Fibroblast of mammary gland (primary cell): ENCODE results near the gene ACTMAP.

ENCODE experiments used
- DNase-seq: peaks from one replicate; pipeline ENCODE4 v3.0.0-alpha.2; 2010; ENCODE audit warnings: low read depth
- H3K4me3 ChIP-seq: 2 replicates; pipeline ENCODE4 v1.5.1; 2011; ENCODE audit warnings: low read depth, mild to moderate bottlenecking, low read length, moderate library complexity; ENCODE audit not compliant: control insufficient read depth
- TF ChIP-seq, protein P1 (sequence below): conservative IDR thresholded peaks from 2 replicates; pipeline ENCODE4 v1.5.1; 2011; ENCODE audit warnings: low read depth, low read length, inconsistent platforms; ENCODE audit not compliant: control insufficient read depth, insufficient read depth

The ACTMAP gene

DNA sequence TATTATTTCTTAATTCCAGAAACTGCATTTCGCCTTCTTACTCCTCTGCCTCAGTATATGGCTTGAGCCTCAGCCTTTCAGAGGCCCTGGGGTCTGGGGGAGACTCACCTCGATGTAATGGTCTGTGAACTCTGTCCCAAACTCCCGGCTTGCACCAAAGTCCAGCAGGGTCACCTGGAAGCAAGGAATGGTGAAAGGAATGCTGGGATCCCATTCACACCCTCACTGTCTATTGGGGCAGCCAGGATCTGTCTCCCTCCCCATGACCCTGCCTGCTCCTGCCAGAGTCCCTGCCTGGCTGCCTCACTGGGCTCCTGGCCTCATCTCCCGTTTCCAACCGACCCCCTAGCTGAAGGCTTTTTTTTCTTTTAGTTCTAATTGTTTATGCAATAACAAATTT lies 54.4 kb downstream of the ACTMAP start:
- TF ChIP-seq, protein P1, sequence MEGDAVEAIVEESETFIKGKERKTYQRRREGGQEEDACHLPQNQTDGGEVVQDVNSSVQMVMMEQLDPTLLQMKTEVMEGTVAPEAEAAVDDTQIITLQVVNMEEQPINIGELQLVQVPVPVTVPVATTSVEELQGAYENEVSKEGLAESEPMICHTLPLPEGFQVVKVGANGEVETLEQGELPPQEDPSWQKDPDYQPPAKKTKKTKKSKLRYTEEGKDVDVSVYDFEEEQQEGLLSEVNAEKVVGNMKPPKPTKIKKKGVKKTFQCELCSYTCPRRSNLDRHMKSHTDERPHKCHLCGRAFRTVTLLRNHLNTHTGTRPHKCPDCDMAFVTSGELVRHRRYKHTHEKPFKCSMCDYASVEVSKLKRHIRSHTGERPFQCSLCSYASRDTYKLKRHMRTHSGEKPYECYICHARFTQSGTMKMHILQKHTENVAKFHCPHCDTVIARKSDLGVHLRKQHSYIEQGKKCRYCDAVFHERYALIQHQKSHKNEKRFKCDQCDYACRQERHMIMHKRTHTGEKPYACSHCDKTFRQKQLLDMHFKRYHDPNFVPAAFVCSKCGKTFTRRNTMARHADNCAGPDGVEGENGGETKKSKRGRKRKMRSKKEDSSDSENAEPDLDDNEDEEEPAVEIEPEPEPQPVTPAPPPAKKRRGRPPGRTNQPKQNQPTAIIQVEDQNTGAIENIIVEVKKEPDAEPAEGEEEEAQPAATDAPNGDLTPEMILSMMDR = no peak
- DNase-seq = no peak
- no peak overlapping the region for H3K4me3 ChIP-seq

DNA sequence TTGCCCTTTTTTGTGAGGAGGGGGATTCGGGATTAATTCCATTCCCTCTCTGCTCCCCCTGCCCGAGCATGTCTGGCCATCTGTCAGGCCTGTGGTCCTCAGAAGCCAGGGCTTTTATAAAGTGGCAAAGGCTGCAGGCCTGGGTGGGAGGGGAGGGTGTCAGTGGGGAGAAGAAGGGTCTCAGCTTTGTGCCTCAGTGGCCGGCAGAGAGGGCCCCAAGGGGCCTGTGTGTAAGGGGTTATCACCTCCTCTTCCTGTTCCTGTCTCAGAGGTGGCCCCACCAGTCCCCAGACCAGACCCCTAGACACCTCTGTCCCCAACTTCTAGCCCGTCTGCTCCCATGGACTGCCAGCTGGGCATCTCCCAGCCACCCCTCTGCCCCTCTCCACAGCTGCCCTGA lies 56.4 kb downstream of the ACTMAP start:
- H3K4me3 ChIP-seq = no peak overlapping the region
- no peak for DNase-seq
- TF ChIP-seq, protein P1 = no peak

DNA sequence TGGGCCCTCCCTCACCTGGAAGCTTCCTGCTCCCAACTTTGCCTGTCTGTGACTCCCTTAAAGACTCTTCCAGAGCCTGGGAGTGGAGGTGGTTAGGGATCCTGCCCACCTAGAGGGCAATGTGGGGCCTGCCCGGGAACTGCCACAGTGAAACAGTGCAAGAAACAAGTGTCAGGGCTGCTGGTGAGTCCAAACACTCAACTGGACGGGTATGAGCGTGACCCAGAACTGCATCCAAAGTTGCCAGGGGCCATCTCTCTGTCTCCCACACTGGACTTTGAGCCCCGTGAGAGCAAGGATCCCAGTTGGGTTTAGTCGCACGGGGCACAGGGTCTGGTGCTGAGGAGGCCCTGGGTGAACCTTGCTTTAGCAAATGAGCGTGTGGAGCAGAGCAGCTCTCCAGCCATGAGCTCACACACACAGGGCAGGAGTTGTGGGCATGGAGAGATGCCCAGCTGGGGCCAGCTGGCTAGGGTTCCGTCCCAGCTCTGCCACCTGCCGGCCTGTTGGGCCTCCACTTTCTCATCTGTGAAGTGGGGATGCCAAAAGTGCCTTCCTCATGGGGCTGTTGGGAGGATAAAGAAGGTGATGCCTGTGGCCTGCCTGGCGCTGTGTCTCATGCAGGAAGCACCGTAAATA lies 57.0 kb downstream of the ACTMAP start:
- H3K4me3 ChIP-seq = no peak overlapping the region
- TF ChIP-seq, protein P1 = no peak
- DNase-seq = no peak

DNA sequence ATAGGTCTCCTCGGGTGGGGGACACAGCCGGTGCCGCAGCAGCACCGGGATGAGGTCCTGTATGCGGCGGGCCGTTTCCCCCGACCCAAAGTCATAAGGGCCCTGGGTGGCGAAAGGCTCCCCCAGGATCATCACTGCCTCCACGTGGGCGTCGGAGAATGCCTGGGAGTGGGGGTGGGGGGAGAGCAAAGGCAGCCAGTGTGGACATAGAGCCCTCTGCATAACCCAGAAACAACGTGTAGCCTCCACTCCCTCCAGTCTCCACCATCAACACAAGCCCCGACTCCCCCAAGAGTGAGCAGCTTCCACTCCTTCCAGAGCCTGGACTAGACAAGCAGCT lies 58.1 kb downstream of the ACTMAP start:
- TF ChIP-seq, protein P1 = no peak
- H3K4me3 ChIP-seq = no peak overlapping the region
- no peak for DNase-seq

DNA sequence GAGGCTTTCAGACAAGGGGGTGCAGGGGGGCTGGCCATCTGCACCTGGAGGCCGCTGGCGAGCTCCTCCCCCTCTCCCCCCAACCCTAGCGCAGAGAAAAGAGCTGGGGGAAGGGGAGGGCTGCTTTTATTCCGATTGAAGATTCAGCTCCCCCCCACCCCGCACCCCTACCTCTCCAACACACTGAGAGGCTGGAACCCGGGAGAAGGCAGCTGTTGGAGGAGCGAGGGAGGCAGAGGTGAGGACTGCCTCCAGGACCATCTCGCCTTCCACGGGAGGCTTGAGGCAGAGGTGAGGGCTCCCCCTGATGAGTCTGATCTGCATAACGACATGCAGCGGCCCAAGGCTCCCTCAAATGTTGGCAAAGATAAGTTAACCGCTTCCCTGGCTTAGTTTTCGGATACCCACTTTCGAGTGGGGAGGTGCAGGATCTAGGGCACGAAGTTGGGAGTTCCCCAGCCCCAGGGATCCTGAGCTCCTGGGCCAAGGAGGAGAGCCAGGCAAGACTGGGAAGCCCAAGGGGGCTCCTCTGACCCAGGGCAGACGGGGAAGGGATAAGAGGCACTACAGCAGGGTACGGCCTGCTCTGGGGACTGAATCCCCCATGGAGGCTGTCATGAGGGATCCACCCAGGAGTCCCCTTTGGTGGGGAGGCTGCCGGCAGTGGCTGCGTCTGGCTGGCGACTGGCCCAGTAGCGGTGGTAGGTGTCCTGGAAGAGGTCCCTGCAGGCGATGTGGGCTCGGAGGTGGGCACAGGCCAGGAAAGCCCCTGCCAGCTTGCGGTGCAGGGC lies 58.7 kb downstream of the ACTMAP start:
- H3K4me3 ChIP-seq = no peak overlapping the region
- TF ChIP-seq, protein P1 = no peak
- DNase-seq = peak; percentile 36
